ENCODE measurements around the gene MCUR1. TPM values are rescaled to one million over a fixed set of nuclear protein-coding genes. Genes with fewer than 3 reads are reported as not detected.

MCUR1 gene
- total and polyA plus RNA-seq, 2 of the 13 experiments (the other 11 are each of a cell fraction or from before 2014, with no cell fraction given), result 8.0 to 29.6 TPM

DNA sequence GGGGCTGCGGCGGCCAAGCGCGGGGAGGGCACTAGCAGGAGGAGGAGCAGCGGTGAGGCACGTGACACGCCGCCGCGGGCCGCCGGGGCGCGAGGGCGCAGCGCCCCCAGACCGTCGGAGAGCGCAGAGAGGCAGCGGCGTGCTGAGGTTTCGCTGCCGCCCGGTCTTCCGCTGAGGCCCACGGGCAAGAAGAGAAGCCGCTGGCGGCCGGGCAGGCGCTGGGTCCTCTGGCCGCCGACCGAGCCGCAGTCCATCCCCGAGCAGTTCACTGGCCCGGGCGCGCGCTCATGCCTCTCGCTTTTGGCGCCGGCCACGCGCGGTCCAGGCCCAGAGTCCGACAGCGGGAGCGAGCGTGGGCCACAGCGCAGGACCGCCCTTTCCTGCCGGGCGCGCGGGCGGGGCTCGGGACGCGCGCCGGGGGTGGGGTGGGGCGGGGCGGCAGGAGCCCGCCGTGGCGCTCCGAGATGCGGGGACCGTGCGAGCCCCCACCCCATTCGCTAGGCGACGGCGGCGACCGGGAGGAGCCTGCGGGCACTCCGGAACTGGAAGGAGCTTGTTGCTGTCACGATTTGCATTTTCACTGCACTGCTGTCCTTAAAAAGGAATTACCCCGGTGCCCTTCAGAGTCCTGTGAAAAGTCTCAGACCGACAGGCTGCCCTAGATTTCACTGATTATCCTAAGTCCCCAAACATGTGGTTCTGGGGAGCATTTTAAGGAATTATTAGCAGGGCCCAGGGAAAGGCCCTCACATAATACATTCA, at the start of gene MCUR1 (continued):
- TF ChIP-seq TEAD3 (CRISPR knock-in tag; optimal IDR thresholded peaks at IDR 0.05; ENCODE audit: borderline replicate concordance) (no peak), ZNF143 (CRISPR knock-in tag; IDR thresholded peaks at IDR 0.05) (no peak; the same call in 1 of the 2 replicates), BCLAF1 (IDR thresholded peaks at IDR 0.05) (no peak), MAFF (IDR thresholded peaks at IDR 0.05; ENCODE audit: low read depth, low read length) (no peak), BRD4 (CRISPR knock-in tag; IDR thresholded peaks at IDR 0.05) (peak; percentile 61), ZKSCAN8 (CRISPR knock-in tag; IDR thresholded peaks at IDR 0.05; ENCODE audit: borderline replicate concordance) (peak; percentile 55; the same call in 1 of the 2 replicates), CENPT (CRISPR knock-in tag; IDR thresholded peaks at IDR 0.05; ENCODE audit: low read depth) (peak; percentile 93), PITX1 (CRISPR knock-in tag; IDR thresholded peaks at IDR 0.05) (no peak), E2F2 (CRISPR knock-in tag; IDR thresholded peaks at IDR 0.05; ENCODE audit: borderline replicate concordance) (no peak), XBP1 (CRISPR knock-in tag; IDR thresholded peaks at IDR 0.05) (no peak), U2AF2 (IDR thresholded peaks at IDR 0.05; ENCODE audit: low read depth, low read length) (no peak), NR2F2 (IDR thresholded peaks at IDR 0.05; ENCODE audit: borderline replicate concordance, low read depth) (peak; percentile 33; the same call in 1 of the 2 replicates), ZBTB8A (CRISPR knock-in tag; IDR thresholded peaks at IDR 0.05; ENCODE audit: borderline replicate concordance, low read depth) (peak; percentile 80; the same call in 1 of the 2 replicates), PRDM10 (CRISPR knock-in tag; IDR thresholded peaks at IDR 0.05; ENCODE audit: low read depth) (no peak), ZFP82 (CRISPR knock-in tag; IDR thresholded peaks at IDR 0.05; ENCODE audit: borderline replicate concordance) (peak; percentile 96; the same call in 1 of the 2 replicates)
- TF ChIP-seq, protein P1, sequence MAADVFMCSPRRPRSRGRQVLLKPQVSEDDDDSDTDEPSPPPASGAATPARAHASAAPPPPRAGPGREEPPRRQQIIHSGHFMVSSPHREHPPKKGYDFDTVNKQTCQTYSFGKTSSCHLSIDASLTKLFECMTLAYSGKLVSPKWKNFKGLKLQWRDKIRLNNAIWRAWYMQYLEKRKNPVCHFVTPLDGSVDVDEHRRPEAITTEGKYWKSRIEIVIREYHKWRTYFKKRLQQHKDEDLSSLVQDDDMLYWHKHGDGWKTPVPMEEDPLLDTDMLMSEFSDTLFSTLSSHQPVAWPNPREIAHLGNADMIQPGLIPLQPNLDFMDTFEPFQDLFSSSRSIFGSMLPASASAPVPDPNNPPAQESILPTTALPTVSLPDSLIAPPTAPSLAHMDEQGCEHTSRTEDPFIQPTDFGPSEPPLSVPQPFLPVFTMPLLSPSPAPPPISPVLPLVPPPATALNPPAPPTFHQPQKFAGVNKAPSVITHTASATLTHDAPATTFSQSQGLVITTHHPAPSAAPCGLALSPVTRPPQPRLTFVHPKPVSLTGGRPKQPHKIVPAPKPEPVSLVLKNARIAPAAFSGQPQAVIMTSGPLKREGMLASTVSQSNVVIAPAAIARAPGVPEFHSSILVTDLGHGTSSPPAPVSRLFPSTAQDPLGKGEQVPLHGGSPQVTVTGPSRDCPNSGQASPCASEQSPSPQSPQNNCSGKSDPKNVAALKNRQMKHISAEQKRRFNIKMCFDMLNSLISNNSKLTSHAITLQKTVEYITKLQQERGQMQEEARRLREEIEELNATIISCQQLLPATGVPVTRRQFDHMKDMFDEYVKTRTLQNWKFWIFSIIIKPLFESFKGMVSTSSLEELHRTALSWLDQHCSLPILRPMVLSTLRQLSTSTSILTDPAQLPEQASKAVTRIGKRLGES (CRISPR knock-in tag; IDR thresholded peaks at IDR 0.05; ENCODE audit: borderline replicate concordance), result peak; percentile 73
- TF ChIP-seq, protein P2, sequence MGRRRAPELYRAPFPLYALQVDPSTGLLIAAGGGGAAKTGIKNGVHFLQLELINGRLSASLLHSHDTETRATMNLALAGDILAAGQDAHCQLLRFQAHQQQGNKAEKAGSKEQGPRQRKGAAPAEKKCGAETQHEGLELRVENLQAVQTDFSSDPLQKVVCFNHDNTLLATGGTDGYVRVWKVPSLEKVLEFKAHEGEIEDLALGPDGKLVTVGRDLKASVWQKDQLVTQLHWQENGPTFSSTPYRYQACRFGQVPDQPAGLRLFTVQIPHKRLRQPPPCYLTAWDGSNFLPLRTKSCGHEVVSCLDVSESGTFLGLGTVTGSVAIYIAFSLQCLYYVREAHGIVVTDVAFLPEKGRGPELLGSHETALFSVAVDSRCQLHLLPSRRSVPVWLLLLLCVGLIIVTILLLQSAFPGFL (CRISPR knock-in tag; IDR thresholded peaks at IDR 0.05), result peak; percentile 77; the same call in 1 of the 2 replicates

Data from HepG2 (cell line).